Stomach smooth muscle (tissue), 2 donors: Measurements from ENCODE around the gene NUP210L.

Source experiments
- H3K27ac ChIP-seq: one replicate; pipeline ENCODE4 v1.7.0; 2013; ENCODE audit warnings: mild to moderate bottlenecking, low read length, inconsistent platforms
- H3K27me3 ChIP-seq, 2 donors: one replicate each; pipeline ENCODE4 v1.7.0; 2013; ENCODE audit warnings: low read length in 2 of 2; ENCODE audit not compliant: insufficient read depth in 2 of 2, control insufficient read depth in 1 of 2
- H3K36me3 ChIP-seq, 2 donors: one replicate each; pipeline ENCODE4 v1.7.0; 2013; ENCODE audit warnings: low read length in 2 of 2; ENCODE audit not compliant: control insufficient read depth in 2 of 2, insufficient read depth in 2 of 2
- H3K4me1 ChIP-seq: one replicate; pipeline ENCODE4 v1.7.0; 2013; ENCODE audit warnings: low read length; ENCODE audit not compliant: control insufficient read depth, insufficient read depth
- H3K4me3 ChIP-seq, 2 donors: one replicate each; pipeline ENCODE4 v1.7.0; 2013; ENCODE audit warnings: low read length in 2 of 2
- H3K9ac ChIP-seq, 2 donors: one replicate each; pipeline ENCODE4 v1.7.0; 2013; ENCODE audit warnings: low read length in 2 of 2, mild to moderate bottlenecking in 1 of 2
- H3K9me3 ChIP-seq, 2 donors: one replicate each; pipeline ENCODE4 v1.7.0; 2013; ENCODE audit warnings: low read length in 2 of 2; ENCODE audit not compliant: control insufficient read depth in 2 of 2
- donor health status: healthy.
- donor health status: Pancreatic carcinoma.

The NUP210L gene

GRCh38 chr1:154182344-154183045 is 27.6 kb upstream of the NUP210L start:
- no peaks in the 10 kb centered on the region for H3K9me3 ChIP-seq
- peak overlapping the region; percentile 87 to 89 for H3K9ac ChIP-seq
- H3K36me3 ChIP-seq, result peaks cover 0 to 2% of the 10 kb centered on the region in 2 donors
- peak overlapping the region; percentile 86 for H3K27ac ChIP-seq
- no peaks in the 10 kb centered on the region for H3K27me3 ChIP-seq
- peaks cover 42% of the 10 kb centered on the region for H3K4me1 ChIP-seq
- H3K4me3 ChIP-seq, result peak overlapping the region; percentile 95

DNA sequence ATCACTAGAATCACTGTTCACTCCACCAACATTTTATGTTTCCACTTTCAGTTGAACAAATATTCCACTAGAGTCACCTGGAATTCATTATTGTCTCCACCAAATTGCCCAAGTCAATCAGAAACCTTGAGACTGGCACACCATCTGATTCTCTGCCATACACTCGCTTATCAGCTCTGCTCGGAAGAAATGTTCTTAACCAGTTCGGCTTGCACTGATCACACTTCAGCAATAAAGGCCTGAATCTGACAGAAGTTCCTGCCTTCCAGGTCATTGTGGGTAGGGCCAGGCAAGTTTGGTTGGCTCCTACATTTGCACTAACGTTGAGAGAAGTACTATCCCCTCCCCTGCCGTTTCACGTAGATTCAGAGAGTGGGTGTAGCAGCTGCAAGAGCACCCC is 27.1 kb upstream of the NUP210L start:
- H3K9ac ChIP-seq, result peak overlapping the region; percentile 87 to 89
- no peaks in the 10 kb centered on the region for H3K27me3 ChIP-seq
- peaks cover 43% of the 10 kb centered on the region for H3K4me1 ChIP-seq
- peaks cover 0 to 2% of the 10 kb centered on the region in 2 donors for H3K36me3 ChIP-seq
- peak overlapping the region; percentile 86 for H3K27ac ChIP-seq
- H3K9me3 ChIP-seq, result no peaks in the 10 kb centered on the region
- peak overlapping the region; percentile 95 for H3K4me3 ChIP-seq

DNA sequence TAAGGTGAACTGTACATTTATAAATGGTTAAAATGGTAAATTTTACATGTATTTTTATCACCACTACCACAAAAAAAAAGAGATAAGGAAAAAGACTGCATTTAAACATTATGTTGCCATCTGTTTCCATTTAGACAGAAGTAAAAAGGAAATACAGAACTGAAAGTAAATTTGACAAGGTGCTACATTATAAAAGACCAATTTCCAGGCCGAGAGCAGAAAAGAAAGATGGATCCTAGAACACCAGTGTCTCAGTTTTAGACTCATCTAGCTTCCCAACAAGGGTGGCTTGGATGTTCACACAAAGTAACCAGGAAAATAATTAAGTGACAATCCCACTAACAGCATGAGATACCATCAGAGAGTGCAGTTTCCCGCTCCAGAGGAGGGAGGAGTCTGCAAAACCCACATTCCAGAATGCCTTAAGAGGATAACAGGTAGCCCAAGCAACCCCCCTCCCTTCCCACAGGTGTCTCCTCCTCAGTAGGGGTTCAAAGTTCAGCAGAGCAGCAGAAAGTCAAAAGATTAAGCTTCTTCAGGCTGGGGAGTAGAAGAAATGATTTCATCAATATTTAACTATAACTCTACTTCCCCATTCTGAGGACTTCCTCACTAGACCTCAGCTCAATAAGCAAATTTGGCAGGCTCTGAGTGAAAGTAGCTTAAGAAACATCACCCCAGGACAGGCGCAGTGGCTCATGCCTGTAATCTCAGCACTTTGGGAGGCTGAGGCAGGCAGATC is 25.2 kb upstream of the NUP210L start:
- Histone ChIP-seq H3K36me3 (peaks cover 4 to 9% of the 10 kb centered on the region in 2 donors), H3K27ac (no peak overlapping the region), H3K9ac (no peak overlapping the region), H3K27me3 (no peaks in the 10 kb centered on the region), H3K4me1 (peaks cover 50% of the 10 kb centered on the region), H3K9me3 (no peaks in the 10 kb centered on the region), H3K4me3 (peak overlapping the region in 1 of 2 donors; percentile 29)

DNA sequence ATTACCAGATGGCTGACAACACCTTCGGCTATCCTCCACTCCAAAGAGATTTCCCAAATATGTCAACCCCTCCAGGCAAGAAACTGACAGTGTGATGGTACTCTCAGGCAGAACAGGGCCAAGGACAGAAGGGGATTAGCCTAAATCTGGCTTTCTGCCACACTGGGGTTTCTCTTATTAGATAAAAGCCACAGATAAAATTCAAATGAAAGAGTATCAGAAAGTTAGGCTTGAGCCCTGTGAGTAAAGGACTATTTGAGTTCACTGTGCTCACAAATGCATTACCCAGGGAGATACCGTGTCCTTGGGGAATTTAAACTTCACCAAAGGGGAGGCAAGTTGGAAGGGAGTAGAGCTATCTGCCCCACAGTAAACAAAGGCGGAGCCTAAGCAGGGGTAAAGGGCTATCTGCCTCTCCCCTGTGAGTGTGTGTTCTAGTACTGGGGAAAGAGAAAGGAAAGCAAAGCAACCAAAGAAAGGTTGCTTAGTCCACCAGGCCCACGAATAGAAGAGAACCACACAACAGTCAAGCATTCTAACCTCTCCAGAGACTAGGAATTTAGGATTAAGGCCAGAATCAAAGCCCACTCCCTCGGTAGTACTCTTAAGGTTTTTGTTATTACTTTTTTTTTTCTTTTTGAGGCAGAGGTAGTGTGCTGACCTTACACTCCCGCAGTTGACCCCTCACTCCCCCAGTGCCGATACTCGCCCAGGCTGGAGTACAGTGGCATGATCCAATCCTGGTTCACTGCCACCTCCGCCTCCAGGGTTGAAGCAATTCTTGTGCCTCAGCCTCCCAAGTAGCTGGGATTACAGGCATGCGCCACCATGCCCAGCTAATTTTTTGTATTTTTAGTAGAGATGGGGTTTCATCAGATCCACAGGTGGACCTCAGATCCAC is 24.3 kb upstream of the NUP210L start:
- Histone ChIP-seq H3K27me3 (no peaks in the 10 kb centered on the region), H3K36me3 (peaks cover 4 to 12% of the 10 kb centered on the region in 2 donors), H3K9me3 (no peaks in the 10 kb centered on the region), H3K9ac (no peak overlapping the region), H3K4me3 (no peak overlapping the region), H3K27ac (no peak overlapping the region), H3K4me1 (peaks cover 50% of the 10 kb centered on the region)

- no peaks in the 10 kb centered on the region for H3K9me3 ChIP-seq
- H3K36me3 ChIP-seq, result peaks cover 4 to 15% of the 10 kb centered on the region in 2 donors
- H3K27ac ChIP-seq, result no peak overlapping the region
- no peak overlapping the region for H3K4me3 ChIP-seq
- H3K4me1 ChIP-seq, result peaks cover 43% of the 10 kb centered on the region
- no peaks in the 10 kb centered on the region for H3K27me3 ChIP-seq
- H3K9ac ChIP-seq, result no peak overlapping the region
Measured at GRCh38 chr1:154178013-154178412, 23.1 kb upstream of the NUP210L start.

GRCh38 chr1:154176337-154176736 is 21.5 kb upstream of the NUP210L start:
- Histone ChIP-seq H3K9ac (no peak overlapping the region), H3K27me3 (no peaks in the 10 kb centered on the region), H3K36me3 (peaks cover 19 to 29% of the 10 kb centered on the region in 2 donors), H3K4me1 (peaks cover 34% of the 10 kb centered on the region), H3K4me3 (no peak overlapping the region), H3K27ac (no peak overlapping the region), H3K9me3 (no peaks in the 10 kb centered on the region)

- peaks cover 21% of the 10 kb centered on the region for H3K4me1 ChIP-seq
- no peaks in the 10 kb centered on the region for H3K27me3 ChIP-seq
- H3K9me3 ChIP-seq, result no peaks in the 10 kb centered on the region
- peaks cover 36 to 44% of the 10 kb centered on the region in 2 donors for H3K36me3 ChIP-seq
- no peak overlapping the region for H3K27ac ChIP-seq
- no peak overlapping the region for H3K9ac ChIP-seq
- no peak overlapping the region for H3K4me3 ChIP-seq
Measured at GRCh38 chr1:154174654-154175053, 19.8 kb upstream of the NUP210L start.

DNA sequence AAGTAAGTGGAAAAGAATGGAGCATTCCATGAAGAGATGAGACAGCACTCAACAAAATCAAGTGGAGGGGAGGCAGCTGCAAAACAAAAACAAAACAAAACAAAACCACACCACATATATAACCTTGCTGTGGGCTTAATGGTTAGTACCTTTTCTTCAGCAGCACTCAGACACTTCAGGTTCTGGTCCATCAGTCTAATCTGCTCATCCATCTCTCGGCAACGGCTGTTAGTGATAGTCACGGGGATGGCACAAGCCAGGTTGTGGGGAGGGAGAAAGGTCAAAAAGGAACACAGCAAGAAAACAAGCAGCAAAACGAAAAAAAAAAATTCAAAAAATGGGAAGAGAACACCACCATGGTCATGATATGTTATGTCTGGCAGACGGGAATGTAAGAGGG is 17.0 kb upstream of the NUP210L start:
- Histone ChIP-seq H3K27me3 (no peaks in the 10 kb centered on the region), H3K9me3 (no peaks in the 10 kb centered on the region), H3K4me3 (no peak overlapping the region), H3K36me3 (peaks cover 55 to 62% of the 10 kb centered on the region in 2 donors), H3K4me1 (peaks cover 6% of the 10 kb centered on the region), H3K27ac (no peak overlapping the region), H3K9ac (no peak overlapping the region)

GRCh38 chr1:154171223-154171583 is 16.3 kb upstream of the NUP210L start:
- H3K27ac ChIP-seq, result no peak overlapping the region
- H3K4me3 ChIP-seq, result no peak overlapping the region
- H3K9me3 ChIP-seq, result no peaks in the 10 kb centered on the region
- H3K9ac ChIP-seq, result no peak overlapping the region
- peaks cover 57 to 64% of the 10 kb centered on the region in 2 donors for H3K36me3 ChIP-seq
- H3K27me3 ChIP-seq, result no peaks in the 10 kb centered on the region
- H3K4me1 ChIP-seq, result peaks cover 6% of the 10 kb centered on the region

GRCh38 chr1:154170547-154171222 is 15.8 kb upstream of the NUP210L start:
- H3K4me3 ChIP-seq, result no peak overlapping the region
- no peaks in the 10 kb centered on the region for H3K9me3 ChIP-seq
- no peaks in the 10 kb centered on the region for H3K27me3 ChIP-seq
- peaks cover 3% of the 10 kb centered on the region for H3K4me1 ChIP-seq
- H3K9ac ChIP-seq, result no peak overlapping the region
- no peak overlapping the region for H3K27ac ChIP-seq
- peaks cover 61 to 66% of the 10 kb centered on the region in 2 donors for H3K36me3 ChIP-seq
